Esophagus mucosa (tissue), 1 donor: ENCODE measurements around the gene C22orf23. TPM values are rescaled to one million over a fixed set of nuclear protein-coding genes. Genes with fewer than 3 reads are reported as not detected.
"Not testable (repeated sequence)": the region's sequence is repeated elsewhere in the genome, so short reads cannot be mapped to it uniquely, and the experiment has no call there.

ENCODE experiments used
- ATAC-seq: fragments of 200-7000 bp; cut with Tn5 transposase; one replicate; pipeline ENCODE4 v1.9.1; 2020
- total RNA-seq: library from RNA; stranded (reverse); gene quantifications from one replicate; pipeline ENCODE4 v1.2.4, GENCODE V29; 2023
- donor health status: DM: yes; HTN: yes; CAD: no.

C22orf23 gene
- total RNA-seq, 1 donor from 2014 or later: not detected

DNA sequence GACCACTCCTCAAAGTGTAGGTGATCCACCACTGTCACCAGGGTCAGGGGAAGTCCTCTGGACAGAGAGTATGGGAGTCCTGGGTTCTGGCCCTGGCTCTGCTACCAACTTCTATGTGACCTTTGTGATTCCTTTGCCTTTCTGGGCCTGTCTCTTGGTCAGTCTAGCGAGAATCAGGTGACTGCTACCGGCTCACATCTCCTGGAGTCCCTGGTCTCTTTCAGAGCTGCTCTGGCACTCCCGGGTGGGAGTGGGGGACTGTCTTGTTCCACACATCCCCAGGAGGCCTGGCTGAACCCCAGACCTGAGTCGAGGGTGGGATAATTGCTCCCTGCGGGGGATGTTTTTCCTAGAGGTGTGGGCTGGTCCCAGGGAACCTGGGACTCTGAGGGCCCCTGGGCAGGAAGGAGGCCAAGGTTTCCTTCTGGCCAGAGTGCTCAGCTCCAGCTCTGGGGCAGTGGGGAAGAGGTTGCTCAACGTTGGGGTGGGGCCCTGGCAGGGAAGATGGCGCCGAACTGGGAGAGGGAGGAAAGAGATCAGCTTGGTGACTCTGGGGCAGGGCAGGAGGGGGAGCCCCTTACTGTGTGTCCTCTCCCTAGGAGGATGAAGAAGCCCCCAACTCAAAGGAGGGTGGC lies 28.9 kb upstream of the C22orf23 start:
- ATAC-seq: no peak

GRCh38 chr22:37981282-37982011 lies 28.0 kb upstream of the C22orf23 start:
- ATAC-seq: no peak

- ATAC-seq: no peak
Observed at GRCh38 chr22:37979782-37980181, 26.4 kb upstream of the C22orf23 start.

- ATAC-seq: no peak
Observed at GRCh38 chr22:37976547-37976946, 23.1 kb upstream of the C22orf23 start.

- ATAC-seq: not testable (repeated sequence)
Observed at GRCh38 chr22:37976022-37976421, 22.6 kb upstream of the C22orf23 start.

GRCh38 chr22:37975153-37975552 lies 21.8 kb upstream of the C22orf23 start:
- ATAC-seq: no peak

DNA sequence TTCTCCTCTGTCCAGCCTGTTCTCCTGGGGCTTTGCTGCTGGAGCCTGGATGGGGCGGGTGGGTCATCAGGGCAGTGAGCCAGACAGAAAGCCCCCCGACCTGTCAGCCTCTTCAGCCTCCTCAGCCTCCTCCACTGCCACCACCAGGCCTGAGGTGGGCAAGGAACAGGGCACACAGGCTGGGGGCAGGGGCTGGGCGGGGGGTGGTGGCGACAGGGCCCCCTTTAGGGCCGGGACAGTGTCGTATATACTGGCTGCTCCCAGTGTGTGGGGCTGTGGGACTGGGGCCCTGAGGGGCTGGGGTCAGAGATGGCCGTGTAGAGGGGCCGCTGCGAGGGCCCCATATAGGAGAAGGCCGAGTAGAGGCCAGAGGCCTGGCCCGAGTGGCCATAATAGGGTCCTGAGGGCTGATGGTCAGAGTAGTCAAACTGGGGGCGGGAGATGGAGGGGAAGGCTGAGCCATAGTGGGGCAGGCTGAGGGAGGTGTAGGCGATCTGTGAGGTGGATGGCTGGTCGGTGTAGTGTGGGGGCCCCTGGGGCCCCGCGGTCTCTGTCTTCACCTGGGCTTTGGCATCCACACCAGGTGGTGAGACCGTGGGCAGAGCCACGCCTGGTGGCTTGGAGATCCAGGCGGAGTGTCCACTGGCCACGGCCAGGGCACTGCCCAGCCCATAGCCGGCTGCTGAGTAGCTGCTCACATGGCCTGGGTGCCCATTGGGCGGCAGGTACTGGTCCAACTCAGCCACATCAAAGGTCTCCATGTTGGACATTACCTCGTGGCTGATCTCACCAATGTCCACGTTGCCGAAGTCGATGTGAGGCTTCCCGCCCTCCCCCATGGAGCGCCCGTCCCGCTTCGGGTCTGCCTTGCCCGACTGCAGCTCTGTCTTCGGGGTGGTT lies 20.1 kb upstream of the C22orf23 start:
- ATAC-seq: peak; percentile 4

DNA sequence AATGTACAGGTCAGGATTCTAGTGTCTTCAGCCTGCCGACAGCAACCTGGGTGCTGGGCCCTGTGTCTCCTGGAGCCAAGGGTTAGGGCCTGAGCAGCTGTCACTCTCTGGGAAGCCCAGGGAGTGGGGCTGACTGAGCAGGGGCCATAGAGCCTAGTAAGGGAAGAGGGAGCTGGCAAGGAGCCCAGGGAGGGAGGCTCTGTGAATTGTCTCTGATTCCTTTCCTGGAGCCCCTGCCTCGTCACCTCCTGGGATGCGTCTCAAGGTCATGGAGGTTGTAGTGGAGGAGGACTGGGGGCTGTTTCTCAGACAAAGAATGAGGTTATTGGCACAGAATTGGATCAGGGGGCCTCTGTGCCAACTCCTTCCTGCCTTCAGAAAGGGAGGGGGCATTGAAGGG lies 19.1 kb upstream of the C22orf23 start:
- no peak for ATAC-seq

- no peak for ATAC-seq
Observed at GRCh38 chr22:37971475-37972434, 18.4 kb upstream of the C22orf23 start.

DNA sequence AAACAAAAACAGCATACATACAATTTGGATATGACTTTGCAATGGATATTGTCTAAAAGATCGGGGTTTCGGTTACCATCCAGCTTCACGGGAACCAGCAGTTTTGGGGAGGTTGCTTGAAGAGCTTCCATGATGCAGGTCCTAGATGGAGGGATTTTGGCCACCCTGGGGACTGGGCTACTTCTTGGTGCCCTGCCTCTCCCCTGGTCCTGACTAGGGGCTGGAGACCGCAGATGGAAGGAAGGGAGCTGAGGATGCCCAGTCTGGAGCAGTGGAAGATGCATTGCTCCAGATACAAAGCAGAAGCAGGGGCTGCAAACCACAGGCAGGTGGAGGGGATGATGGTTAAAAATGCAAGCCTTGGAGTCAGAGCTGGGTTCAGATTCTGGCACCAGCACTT lies 17.5 kb upstream of the C22orf23 start:
- ATAC-seq: no peak

GRCh38 chr22:37968452-37969251 lies 15.3 kb upstream of the C22orf23 start:
- no peak for ATAC-seq

DNA sequence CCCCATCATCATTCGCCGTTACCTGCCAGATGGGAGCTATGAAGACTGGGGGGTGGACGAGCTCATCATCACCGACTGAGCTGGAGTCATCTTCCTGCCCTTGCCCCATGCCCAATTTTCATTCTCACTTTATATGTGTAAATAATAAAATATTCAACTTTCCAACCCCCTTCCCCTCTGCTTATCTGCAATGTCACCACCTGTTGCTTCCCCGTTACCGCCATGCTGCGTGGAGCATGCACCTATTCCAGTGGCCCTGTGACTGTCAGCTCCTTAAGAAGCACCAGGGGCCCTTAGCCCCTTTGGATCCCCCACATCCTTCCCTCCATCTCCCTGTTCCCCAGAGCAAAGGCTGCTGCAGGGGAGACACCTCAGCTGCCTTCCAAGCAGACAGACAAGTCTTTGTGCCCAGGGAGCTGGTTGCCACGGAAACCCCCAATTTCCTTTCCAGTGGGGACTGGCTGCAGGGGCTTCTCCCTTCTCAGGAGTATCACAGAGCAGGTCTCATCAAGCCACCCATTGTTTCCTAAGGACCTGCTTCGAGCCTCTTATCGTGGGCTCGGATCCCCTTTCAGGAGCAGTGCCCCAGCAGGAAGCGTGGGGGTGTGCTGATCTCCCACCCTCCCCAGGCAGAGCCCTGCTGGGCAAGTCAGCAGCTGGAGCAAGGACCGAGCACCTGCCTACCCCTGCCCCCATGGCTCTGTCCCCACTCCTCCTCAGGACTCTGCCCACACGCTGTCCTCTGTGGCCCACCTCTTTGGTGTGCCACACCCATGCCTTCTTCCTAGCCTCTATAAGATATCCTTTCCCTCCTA lies 14.4 kb upstream of the C22orf23 start:
- no peak for ATAC-seq

DNA sequence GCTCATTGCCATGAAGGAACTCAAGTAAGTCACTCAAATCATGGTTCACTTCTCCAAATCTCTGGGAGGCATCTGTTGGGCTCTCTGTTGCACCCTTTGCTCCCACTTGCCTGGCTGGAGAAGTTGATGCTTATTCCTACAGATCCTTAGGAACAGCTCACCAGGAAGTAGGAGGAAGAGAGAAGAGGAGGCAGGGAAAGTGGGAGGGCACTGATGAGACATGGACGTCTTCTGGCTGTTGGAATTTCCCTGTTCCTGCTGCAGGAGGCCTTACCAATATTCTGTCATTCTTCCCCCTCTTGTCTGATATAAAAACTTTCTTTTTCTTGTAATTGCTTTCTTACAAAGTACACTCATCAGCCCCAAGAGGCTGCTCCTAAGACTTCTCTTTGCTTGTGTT lies 13.7 kb upstream of the C22orf23 start:
- ATAC-seq: no peak

GRCh38 chr22:37965940-37966664 lies 12.7 kb upstream of the C22orf23 start:
- ATAC-seq: no peak

DNA sequence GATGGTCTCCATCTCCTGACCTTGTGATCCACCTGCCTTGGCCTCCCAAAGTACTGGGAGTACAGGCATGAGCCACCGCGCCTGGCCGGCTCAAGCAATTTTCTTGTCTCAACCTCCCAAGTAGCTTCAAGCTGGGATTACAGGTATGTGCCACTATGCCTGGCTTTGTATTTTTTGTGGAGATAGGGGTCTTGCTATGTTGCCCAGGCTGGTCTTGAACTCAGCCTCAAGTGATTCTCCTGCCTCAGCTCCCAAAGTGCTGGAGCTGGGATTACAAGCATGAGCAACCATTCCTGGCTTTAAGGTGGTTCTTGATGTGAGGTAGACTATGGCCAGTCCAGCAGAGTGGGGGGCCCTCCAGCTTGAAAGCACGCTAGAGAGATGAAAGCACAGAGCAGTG lies 7.7 kb upstream of the C22orf23 start:
- ATAC-seq: no peak

- ATAC-seq: no peak
Observed at GRCh38 chr22:37959231-37959825, 5.9 kb upstream of the C22orf23 start.

DNA sequence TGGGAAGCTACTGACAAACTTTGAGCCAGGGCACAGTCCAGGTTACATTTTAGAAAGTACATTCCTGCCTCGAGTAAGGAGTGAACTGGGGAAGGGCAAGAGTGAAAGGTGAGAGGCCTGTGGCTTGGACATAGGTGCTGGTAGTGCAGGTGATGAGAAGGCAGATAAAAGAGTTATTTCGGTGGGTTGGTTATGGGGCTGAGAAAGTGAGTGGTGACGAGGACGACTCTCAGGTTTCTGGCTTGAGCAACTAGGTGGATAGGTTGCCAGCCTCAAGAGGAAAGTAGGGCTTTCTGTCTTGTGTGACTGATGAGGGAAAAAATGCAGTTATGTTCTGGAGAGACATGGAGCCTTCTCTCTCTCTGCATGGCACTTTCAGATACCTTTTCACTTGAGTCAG lies 3.8 kb upstream of the C22orf23 start:
- ATAC-seq: no peak

GRCh38 chr22:37955825-37956397 lies 2.5 kb upstream of the C22orf23 start:
- ATAC-seq: not testable (repeated sequence)

GRCh38 chr22:37954686-37955085 lies 1.3 kb upstream of the C22orf23 start:
- ATAC-seq: no peak
